OCI-LY3 (cell line): Measurements from ENCODE around the gene KCND2.

Experiments
- H2AFZ ChIP-seq: fragments of 200-600, 300-600 bp; shearing (Covaris generic); 2 replicates; pipeline ENCODE4 v1.6.0; 2014; ENCODE audit warnings: antibody characterized with exemption, low read depth, low read length
- H3K27ac ChIP-seq: fragments of 200-600, 300-600 bp; sonication (generic); 2 replicates; pipeline ENCODE4 v1.5.1; 2014; ENCODE audit warnings: mild to moderate bottlenecking, low read length, moderate library complexity, mixed read lengths
- H3K27me3 ChIP-seq: fragments of 200-600, 300-600 bp; sonication (generic); 2 replicates; pipeline ENCODE4 v1.6.1; 2014; ENCODE audit warnings: low read depth, low read length, mixed read lengths
- H3K36me3 ChIP-seq: fragments of 200-600, 300-600 bp; sonication (generic); replicated peaks from 2 replicates; pipeline ENCODE3; 2014; ENCODE audit warnings: low read depth, low read length, mixed read lengths
- H3K4me1 ChIP-seq: fragments of 300-600, 200-600 bp; sonication (generic); 2 replicates; pipeline ENCODE4 v1.6.1; 2014; ENCODE audit warnings: low read length, mixed read lengths
- H3K4me2 ChIP-seq: fragments of 200-600, 300-600 bp; sonication (generic); 2 replicates; pipeline ENCODE4 v1.6.1; 2014; ENCODE audit warnings: low read length, mixed read lengths
- H3K4me3 ChIP-seq: fragments of 300-600, 200-600 bp; sonication (generic); 2 replicates; pipeline ENCODE4 v1.5.1; 2014; ENCODE audit warnings: antibody characterized with exemption, mild to moderate bottlenecking, low read length, moderate library complexity
- H3K79me2 ChIP-seq: fragments of 300-600, 200-600 bp; shearing (Covaris generic); 2 replicates; pipeline ENCODE4 v1.6.1; 2014; ENCODE audit warnings: mild to moderate bottlenecking, low read length, mixed read lengths
- H3K9ac ChIP-seq: fragments of 300-600, 200-600 bp; shearing (Covaris generic); 2 replicates; pipeline ENCODE4 v1.6.0; 2014; ENCODE audit warnings: mild to moderate bottlenecking, low read length, moderate library complexity
- H3K9me3 ChIP-seq: fragments of 200-600, 300-600 bp; shearing (Covaris generic); 2 replicates; pipeline ENCODE4 v1.6.1; 2014; ENCODE audit warnings: low read length, mixed read lengths; ENCODE audit not compliant: insufficient read depth
- H4K20me1 ChIP-seq: fragments of 200-600, 300-600 bp; sonication (generic); 2 replicates; pipeline ENCODE4 v1.6.1; 2016; ENCODE audit warnings: low read length, mixed read lengths; ENCODE audit not compliant: insufficient read depth
- EZH2phosphoT487 ChIP-seq: fragments of 200-600 bp; shearing (Covaris generic); IDR thresholded peaks from 2 replicates; pipeline ENCODE4 v1.6.1; 2018; ENCODE audit warnings: antibody characterized with exemption, mixed run types, low read depth
- TF ChIP-seq, protein P1 (sequence below): fragments of 200-600, 300-600 bp; sonication (generic); IDR thresholded peaks from 2 replicates; pipeline ENCODE4 v1.5.1; 2014; ENCODE audit warnings: antibody characterized with exemption, low read length, low read depth

The KCND2 gene

GRCh38 chr7:120431016-120431415, 158.0 kb downstream of the KCND2 start:
- no peaks in the 10 kb centered on the region for H3K27me3 ChIP-seq
- TF ChIP-seq, protein P1, sequence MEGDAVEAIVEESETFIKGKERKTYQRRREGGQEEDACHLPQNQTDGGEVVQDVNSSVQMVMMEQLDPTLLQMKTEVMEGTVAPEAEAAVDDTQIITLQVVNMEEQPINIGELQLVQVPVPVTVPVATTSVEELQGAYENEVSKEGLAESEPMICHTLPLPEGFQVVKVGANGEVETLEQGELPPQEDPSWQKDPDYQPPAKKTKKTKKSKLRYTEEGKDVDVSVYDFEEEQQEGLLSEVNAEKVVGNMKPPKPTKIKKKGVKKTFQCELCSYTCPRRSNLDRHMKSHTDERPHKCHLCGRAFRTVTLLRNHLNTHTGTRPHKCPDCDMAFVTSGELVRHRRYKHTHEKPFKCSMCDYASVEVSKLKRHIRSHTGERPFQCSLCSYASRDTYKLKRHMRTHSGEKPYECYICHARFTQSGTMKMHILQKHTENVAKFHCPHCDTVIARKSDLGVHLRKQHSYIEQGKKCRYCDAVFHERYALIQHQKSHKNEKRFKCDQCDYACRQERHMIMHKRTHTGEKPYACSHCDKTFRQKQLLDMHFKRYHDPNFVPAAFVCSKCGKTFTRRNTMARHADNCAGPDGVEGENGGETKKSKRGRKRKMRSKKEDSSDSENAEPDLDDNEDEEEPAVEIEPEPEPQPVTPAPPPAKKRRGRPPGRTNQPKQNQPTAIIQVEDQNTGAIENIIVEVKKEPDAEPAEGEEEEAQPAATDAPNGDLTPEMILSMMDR, result no peak
- no peak for TF ChIP-seq EZH2phosphoT487
- H2AFZ ChIP-seq, result no peak overlapping the region
- H3K79me2 ChIP-seq, result no peaks in the 10 kb centered on the region
- no peak overlapping the region for H3K4me2 ChIP-seq
- H3K9ac ChIP-seq, result no peak overlapping the region
- no peaks in the 10 kb centered on the region for H3K9me3 ChIP-seq
- no peak overlapping the region for H3K27ac ChIP-seq
- H4K20me1 ChIP-seq, result no peaks in the 10 kb centered on the region
- H3K4me1 ChIP-seq, result peaks cover 8% of the 10 kb centered on the region
- no peaks in the 10 kb centered on the region for H3K36me3 ChIP-seq
- no peak overlapping the region for H3K4me3 ChIP-seq

- H2AFZ ChIP-seq, result no peak overlapping the region
- H3K36me3 ChIP-seq, result no peaks in the 10 kb centered on the region
- no peak overlapping the region for H3K9ac ChIP-seq
- TF ChIP-seq, protein P1, result no peak
- no peak for TF ChIP-seq EZH2phosphoT487
- no peaks in the 10 kb centered on the region for H4K20me1 ChIP-seq
- H3K4me2 ChIP-seq, result no peak overlapping the region
- no peaks in the 10 kb centered on the region for H3K27me3 ChIP-seq
- H3K4me3 ChIP-seq, result no peak overlapping the region
- no peaks in the 10 kb centered on the region for H3K9me3 ChIP-seq
- no peaks in the 10 kb centered on the region for H3K79me2 ChIP-seq
- peaks cover 2% of the 10 kb centered on the region for H3K4me1 ChIP-seq
- H3K27ac ChIP-seq, result no peak overlapping the region
These were observed 163.6 kb downstream of the KCND2 start for GRCh38 chr7:120436487-120437060.

- Histone ChIP-seq H3K27ac (peak overlapping the region; percentile 54), H3K4me2 (peak overlapping the region; percentile 79), H3K36me3 (no peaks in the 10 kb centered on the region), H4K20me1 (no peaks in the 10 kb centered on the region), H3K4me3 (peak overlapping the region; percentile 48), H3K4me1 (peaks cover 17% of the 10 kb centered on the region), H3K27me3 (no peaks in the 10 kb centered on the region), H3K9ac (peak overlapping the region; percentile 42; the same call in 1 of the 2 replicates), H3K79me2 (no peaks in the 10 kb centered on the region), H2AFZ (peak overlapping the region; percentile 90), H3K9me3 (no peaks in the 10 kb centered on the region)
- TF ChIP-seq EZH2phosphoT487, result no peak
These were observed 168.9 kb downstream of the KCND2 start for GRCh38 chr7:120441850-120442249.

DNA sequence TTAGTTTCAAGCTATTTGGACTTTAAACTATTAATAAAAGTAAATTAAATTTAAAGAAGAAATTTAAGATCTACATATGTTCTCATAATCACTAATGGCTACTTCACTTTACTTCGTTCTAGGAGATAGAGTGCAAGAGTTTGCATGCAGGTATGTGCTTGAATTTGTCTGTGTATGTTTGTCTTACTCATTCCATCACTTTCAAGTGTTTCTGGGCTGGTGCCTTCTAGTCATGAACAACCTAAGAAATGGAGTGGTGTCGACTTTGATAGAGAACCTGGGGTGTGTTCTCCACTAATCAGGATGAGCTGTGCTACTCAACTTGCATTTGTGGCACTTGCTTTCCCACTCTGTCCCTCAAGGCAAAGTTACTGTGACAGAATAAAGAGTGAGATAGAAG, 169.9 kb downstream of the KCND2 start:
- Histone ChIP-seq H3K9ac (no peak overlapping the region), H3K4me1 (peaks cover 17% of the 10 kb centered on the region), H3K79me2 (no peaks in the 10 kb centered on the region), H3K9me3 (no peaks in the 10 kb centered on the region), H3K36me3 (no peaks in the 10 kb centered on the region), H3K4me3 (no peak overlapping the region), H3K27me3 (no peaks in the 10 kb centered on the region), H3K27ac (no peak overlapping the region), H3K4me2 (peak overlapping the region; percentile 79; the same call in 1 of the 2 replicates), H2AFZ (no peak overlapping the region), H4K20me1 (no peaks in the 10 kb centered on the region)
- TF ChIP-seq, protein P1, result no peak
- no peak for TF ChIP-seq EZH2phosphoT487
